GM12873 (cell line): Measurements from ENCODE around the gene PRSS38.

Source experiments
- TF ChIP-seq, protein P1 (sequence below): IDR thresholded peaks from 2 replicates; pipeline ENCODE4 v1.5.1; 2012; ENCODE audit warnings: low read depth, mild to moderate bottlenecking, moderate library complexity, low read length, control low read depth; ENCODE audit not compliant: insufficient read depth; ENCODE audit errors: missing control alignments

Gene PRSS38

GRCh38 chr1:227791425-227792143 lies 23.9 kb upstream of the PRSS38 start:
- TF ChIP-seq, protein P1, sequence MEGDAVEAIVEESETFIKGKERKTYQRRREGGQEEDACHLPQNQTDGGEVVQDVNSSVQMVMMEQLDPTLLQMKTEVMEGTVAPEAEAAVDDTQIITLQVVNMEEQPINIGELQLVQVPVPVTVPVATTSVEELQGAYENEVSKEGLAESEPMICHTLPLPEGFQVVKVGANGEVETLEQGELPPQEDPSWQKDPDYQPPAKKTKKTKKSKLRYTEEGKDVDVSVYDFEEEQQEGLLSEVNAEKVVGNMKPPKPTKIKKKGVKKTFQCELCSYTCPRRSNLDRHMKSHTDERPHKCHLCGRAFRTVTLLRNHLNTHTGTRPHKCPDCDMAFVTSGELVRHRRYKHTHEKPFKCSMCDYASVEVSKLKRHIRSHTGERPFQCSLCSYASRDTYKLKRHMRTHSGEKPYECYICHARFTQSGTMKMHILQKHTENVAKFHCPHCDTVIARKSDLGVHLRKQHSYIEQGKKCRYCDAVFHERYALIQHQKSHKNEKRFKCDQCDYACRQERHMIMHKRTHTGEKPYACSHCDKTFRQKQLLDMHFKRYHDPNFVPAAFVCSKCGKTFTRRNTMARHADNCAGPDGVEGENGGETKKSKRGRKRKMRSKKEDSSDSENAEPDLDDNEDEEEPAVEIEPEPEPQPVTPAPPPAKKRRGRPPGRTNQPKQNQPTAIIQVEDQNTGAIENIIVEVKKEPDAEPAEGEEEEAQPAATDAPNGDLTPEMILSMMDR: no peak

DNA sequence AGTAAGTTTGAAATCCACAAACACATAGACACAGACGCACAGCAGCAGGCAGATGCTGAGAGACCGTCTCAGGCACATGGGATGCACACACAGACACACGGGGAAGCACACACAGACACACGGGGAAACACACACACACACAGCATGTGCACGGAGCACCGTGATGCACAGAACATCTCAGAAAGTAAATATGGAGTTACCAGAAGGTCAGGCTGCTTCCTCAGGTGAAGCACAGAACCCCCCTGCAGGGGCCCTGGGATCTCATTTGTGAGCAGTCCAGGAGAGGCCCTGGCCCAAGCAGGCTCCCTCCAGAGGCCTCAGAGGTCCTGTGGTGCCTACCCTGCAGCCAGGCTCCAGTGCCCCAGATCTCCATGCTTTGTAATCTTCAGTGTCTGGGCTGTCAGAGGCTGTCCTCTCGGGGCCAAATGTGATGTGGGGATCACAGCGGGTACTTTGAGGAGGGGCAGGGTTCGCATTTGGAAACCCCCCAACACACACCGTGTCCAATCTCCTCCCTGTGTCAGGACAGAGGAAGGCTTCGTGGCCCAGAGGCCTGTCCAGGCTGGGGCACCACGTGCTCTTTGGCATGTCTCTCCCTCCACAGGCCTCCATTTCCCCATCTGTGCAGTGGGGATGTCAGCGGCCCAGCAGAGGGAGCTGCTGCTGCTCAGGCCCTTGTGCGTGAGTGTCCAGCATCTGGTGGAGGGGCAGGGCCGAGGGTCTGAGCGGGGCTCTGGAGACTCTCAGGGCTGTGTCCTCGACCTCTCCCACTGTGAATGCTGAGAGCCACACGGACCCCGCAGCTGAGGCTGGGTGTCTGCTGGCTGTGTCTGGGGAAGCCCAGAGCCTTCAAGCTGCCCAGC lies 23.0 kb upstream of the PRSS38 start:
- TF ChIP-seq, protein P1: peak; percentile 27

GRCh38 chr1:227793079-227793947 lies 22.2 kb upstream of the PRSS38 start:
- TF ChIP-seq, protein P1: no peak

DNA sequence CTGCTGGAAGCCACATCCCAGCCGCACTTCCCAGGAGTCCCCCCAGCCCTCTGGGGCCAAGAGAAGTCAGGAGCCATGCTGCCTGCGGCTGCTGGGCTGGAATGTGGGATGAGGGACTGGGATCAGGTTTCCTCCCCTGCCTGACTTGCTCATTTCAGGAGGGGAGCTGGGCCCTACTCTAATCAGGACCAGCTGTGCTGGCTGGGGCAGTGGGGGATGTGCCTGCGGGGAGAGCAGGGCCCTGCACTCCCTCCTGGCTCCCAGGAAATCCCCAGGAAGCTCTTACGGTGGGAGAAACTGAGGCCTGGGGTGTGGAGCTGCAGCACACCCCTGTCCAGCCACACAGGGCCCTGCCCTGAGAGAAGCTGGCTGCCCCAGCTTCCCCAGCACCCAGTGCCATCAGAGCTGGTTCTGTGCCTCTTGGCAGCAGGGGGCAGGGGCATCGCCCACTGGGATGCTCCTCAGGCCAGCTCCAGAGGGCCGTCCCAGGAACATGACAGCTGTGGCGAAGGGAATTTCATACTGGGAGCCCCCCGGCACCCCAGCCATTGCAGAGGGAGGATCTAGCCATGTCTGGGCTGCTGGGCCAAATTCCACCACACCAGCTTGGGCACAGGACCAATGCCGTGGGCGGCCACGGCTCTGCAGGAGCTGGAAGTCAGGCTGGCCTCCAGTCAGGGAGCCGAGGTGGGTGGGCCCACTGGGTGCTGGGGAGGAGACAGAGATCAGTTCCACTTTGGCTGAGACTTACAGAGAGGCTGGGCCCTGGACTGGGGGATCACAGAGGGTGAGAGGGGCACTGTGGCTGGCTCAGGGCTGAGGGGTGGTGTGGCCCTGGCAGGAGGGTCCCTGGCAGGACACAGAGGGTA lies 21.3 kb upstream of the PRSS38 start:
- TF ChIP-seq, protein P1: no peak

DNA sequence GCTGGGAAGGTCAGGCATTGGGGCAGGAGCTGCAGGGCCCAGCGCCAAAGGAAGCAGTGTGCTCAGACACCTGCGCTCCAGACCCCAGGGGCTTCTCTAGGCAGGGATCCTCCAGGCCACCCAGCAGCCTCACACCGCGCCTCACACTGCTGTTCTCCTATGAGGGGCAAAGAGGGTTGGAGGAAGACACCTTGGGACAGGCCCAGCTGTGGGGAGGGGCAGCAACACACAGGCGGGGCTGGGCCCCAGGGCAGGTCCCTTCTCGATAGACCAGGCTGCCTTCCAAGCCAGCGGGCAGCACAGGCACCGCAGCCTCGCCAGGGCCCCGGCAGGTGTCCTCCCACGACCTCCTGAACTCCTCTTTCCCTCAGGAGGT lies 20.7 kb upstream of the PRSS38 start:
- TF ChIP-seq, protein P1: no peak

DNA sequence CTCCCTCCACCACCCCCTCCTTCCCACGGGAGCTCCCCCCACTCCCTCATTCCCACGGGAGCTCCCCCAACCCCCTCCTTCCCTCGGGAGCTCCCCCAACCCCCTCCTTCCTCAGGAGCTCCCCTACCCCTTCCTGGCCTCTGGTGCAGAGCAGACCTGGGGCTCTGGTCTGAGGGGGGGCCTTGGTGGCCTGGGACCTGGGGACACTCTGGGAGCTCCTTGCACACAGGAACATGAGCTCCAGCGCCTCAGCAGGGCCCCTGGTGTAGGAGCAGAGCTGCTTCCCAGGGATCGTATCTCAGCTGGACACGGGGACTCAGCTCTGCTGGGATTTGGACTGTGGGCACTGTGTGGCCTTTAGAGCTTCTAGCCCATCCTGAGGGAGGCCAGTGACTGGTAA lies 19.7 kb upstream of the PRSS38 start:
- TF ChIP-seq, protein P1: no peak
